DMS153 treated with DMSO at 0.1 percent for 48 hours (cell line): ENCODE data around the gene MGAM2.

Experiments used
- DNase-seq: peaks from one replicate; lab custom pipeline; 2025; ENCODE audit not compliant: unreplicated experiment; lab: John Stamatoyannopoulos, UW

Gene MGAM2

DNA sequence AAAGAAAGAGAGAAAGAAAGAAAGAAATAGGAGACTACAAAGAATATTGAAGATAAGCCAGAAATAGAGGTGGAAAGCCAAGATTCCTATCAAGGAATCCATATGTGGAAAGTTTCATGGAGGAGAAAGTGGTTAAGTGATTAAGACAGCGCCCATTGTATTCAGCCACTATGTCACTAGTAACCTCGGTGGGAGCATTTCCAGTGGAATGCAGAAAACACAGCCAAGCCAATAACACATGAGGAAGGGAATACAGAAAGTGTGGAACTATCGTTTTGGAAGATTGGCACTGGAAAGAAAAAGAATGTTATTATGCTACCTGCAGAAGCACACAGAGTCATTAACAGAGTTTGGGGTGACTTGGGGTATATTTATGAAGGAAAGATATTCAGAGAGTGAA, 2.7 kb downstream of the MGAM2 start:
- DNase-seq: no peak

GRCh38 chr7:142120524-142120923, 9.0 kb downstream of the MGAM2 start:
- no peak for DNase-seq

DNA sequence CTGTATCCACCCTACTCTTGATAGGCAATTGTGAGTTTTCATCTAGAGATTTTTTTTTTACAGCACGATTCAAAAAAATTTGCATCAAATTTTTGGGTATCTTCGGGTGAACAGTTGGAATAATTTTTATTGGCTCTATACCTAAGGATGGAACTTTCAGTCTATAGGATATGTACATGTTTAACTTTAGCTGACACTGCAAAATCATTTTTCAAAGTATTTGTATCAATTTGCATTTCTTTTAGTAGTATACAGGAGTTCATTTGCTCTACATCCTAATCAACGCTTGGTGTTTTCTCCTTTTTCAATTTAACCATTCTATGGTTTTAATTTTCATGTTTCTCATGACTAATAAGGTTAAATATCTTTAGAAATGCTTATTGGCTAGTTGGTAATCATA, 11.7 kb downstream of the MGAM2 start:
- no peak for DNase-seq

DNA sequence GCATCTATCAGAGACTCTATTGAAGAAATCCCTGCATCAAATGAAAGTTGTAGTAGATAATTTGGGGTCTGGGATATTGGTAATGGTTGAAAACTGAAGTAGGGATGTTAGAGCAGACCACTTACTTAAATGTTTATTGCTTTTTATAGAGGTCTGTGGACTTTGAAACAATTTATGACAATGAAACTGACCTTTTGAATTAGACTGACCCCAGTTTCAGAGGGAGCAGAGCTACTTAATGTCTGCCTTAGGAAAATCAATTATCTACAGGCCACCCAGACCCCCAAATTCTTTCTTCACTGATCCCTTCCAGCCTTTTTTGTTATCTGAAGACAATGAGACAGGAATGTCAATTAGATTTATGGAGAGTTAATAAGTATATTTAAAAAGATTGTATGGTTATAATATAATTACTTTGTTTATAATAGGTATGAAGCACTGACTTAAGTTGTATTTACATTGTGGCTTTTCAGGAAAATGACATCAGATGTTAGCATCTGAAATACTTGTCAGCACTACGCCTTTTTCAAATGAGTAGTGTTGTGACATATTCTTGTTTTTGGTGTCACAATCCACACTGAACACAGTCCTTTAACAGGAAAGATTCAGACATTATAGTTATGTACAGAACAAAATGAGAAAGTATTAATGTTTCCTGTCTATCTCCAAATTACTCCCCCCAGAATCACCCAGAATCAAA, 13.9 kb downstream of the MGAM2 start:
- DNase-seq: no peak

- DNase-seq: no peak
These were observed 18.7 kb downstream of the MGAM2 start for GRCh38 chr7:142130267-142130666.

DNA sequence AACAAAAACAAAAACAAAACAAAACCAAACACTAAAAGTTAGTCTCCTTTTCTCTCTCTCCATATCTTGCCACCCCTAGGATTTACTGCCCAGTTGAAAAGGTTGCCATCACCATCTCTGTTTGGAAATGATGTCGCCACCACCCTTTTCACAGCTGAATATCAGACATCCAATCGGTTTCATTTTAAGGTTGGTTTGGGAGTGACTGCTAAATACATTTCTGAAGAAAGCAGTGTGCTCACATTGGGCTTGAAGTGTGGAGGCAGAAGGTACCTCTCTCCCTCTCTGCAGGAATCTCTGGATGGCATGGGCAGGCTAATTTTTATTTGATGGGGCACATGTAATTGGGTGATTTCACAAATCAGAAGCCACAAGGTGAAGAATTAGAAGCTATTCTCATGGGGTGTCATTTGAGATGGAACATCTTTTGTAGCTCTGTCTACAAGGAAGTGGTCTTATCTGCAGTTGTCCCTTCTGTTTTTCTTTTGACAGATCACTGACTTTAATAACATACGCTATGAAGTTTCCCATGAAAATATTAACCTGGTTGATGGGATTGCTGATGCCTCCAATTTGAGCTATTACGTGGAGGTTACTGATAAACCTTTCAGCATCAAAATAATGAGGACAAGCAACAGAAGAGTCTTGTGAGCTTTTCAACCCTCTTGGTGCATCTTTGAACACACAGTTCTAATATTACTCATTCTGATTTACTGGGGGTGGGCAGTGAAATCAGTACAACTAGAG, 20.1 kb downstream of the MGAM2 start:
- DNase-seq: no peak

- no peak for DNase-seq
These were observed 22.2 kb downstream of the MGAM2 start for GRCh38 chr7:142133731-142134148.

GRCh38 chr7:142134909-142135308, 23.4 kb downstream of the MGAM2 start:
- DNase-seq: peak; percentile 34

DNA sequence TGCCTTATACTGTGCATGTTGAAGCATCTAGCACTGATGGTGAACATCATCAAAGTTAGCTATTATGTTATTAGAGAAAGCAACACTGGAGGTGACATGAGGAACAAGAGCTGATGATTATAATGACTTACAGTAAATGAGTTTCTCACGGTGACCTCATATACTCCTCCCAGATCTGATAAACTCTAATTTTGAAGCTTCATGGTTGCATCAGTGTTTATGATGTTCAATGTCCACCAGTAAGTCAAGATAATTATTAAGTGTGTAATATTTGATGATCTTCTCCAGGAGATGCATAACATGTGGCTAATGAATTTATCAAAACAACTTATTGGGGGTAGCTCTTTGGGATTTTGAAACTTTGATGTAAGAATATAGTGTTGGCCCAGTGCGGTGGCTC, 27.5 kb downstream of the MGAM2 start:
- no peak for DNase-seq

DNA sequence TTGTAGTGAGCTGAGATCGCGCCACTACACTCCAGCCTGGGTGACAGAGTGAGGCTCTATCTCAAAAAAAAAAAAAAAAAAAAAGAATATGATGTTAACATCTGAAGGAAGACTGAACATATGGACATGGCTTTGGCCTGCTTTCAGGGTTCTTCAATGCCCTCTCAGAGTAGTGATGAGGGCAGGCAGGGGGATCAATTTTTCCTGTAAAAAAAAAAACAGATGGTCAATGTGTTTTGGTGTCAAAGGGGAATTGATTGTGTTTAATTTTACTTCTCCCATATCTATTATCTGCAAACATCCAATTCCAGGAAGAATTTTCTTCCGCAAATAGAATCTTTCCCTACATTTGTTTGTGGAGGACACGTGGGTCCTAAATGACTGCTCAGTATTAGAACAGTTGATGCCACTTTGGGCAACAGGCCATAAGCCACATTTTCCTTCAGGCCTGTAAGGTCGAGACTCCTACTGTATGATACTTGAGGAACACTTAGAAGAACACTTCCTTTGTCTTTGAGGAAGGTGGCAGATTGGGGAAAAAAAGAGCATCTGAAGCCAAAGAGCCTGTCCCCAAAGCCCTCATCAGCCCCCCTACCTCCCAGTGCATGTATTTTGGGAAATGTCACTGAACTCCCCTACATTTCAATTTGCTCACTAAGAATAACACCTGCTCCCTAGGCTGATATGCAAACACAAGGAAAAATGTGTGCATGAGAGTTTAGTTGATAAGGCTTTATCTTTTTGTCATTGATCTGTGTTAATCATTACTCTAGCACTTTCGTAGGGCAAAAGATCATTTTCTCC, 28.3 kb downstream of the MGAM2 start:
- no peak for DNase-seq

DNA sequence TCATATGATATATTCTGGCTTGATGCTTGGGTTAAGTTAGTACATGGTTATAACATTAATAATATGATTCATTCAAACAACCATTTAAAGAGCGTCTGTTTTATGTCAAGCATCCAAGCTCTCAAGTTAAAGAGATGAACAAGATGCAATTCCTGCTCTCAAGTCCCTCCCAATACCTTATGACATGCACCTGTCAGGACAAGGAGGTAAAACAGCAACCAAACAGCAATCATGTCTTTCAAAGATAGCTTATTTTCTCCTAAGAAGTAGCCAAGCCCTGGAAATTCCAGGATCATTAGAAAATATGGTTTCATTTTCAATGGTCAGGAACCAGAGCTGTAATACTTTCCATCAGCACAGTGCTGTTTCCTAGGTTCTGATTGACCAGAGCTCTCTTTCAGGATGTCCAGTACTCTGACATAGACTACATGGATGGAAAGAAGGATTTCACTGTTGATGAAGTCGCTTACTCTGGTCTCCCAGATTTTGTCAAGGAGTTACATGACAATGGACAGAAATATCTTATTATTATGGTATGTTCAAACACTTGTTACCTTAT, 29.0 kb downstream of the MGAM2 start:
- DNase-seq: no peak

DNA sequence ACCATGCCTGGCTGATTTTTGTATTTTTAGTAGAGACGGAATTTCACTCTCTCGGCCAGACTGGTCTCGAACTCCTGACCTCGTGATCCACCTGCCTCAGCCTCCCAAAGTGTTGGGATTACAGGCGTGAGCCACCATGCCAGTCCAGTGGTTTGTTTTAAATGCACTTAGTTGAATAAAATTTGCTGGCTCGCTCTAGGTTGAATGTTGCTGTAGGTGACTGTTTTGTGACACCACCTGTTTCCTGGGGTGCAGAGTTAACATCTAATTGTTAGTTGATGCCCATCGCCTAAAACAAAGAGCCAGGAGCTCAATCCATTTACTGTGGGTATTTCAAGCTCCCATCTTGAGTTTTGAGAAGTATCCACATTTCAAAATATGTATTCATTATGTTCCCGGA, 31.2 kb downstream of the MGAM2 start:
- no peak for DNase-seq

- DNase-seq: no peak
These were observed 34.6 kb downstream of the MGAM2 start for GRCh38 chr7:142146124-142146523.

DNA sequence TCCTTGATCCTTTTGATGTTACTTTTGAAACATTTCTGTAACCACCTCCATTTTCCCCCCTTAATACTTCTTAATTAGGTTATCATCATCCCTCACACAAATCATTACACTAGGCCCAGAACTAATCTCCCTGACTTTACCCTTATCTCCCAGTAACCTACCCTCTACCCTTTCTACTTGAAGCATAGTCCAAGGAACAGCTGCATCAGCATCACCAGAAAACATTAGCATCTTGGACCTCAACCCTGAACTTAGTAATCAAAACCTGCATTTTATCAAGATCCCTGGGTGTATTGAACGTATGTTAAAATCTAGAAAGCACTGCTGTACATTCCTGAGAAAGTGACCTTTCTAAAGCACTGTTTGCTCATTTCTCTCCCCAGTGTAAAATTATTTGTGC, 38.8 kb downstream of the MGAM2 start:
- no peak for DNase-seq

DNA sequence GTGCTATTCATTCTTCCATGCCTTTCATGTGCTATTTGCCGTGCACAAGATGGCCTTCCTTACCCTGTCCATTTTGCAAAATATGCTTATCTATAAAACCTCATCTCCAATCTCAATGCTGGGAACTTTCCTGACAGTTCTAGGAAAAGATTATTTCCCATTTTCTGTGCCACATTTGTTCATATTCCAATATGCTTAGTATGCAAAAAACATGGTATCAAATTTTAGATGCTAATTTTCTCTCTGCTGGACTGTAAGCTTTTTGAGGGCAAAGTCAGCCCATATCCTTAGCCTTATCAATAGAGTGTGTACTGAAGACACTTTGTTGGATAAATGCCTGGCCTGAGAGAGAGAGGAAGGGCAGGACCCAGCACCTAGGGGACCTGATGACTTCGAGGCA, 39.4 kb downstream of the MGAM2 start:
- no peak for DNase-seq

DNA sequence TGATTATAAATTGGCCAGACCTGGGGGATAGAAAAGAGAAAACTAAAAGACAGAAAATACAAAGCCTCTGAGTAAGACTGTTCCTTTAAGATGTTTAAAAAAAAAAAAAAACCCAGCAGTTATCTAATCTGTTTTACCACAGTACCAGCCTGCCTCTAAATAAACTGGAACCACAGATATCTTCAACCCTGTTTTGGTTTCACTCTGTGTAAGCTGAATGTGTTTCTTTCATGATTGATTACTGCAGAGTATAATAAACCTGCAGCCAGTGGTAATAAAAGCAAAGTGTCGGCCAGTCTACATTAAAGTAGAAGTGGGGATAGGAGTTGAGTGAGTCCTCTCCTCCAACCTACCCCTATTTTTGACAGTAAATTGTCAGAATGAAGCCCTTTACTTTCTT, 40.6 kb downstream of the MGAM2 start:
- DNase-seq: no peak

GRCh38 chr7:142153400-142153799, 41.9 kb downstream of the MGAM2 start:
- DNase-seq: no peak

DNA sequence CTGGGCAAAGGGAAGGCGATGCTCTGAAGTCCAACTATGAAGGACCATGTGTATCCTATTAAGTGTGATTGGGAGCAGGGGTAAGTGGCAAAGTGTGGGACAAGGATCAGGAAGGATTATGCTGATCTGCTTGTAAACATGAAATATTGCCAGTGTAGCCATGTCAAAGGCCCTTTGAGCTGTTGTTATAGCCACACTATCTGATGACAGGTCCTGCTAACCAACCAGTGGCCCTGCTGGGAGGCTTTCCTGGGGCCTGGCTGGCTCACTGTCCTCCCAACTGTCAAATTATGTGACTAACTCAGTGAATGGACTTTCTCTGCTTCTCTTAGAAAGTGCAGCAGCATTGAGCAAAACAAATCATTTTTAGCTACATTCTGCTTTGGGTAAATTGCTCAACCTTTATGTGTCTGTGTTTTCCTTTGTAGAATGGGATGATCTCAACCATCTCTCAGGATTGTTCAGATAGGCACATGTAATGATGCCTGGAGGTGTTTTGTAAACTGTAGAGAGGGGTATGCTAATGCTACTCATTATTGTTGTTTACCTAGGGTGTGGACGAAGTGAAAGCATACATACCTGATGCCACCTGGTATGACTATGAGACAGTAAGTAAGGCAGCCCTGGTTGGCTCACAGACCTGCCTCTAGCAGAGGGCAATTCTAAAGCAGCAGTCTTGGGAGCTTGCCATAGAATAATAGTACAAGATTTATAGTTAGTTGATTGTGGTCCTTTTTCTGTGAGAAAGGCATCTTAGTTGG, 47.4 kb downstream of the MGAM2 start:
- peak; percentile 47 for DNase-seq

DNA sequence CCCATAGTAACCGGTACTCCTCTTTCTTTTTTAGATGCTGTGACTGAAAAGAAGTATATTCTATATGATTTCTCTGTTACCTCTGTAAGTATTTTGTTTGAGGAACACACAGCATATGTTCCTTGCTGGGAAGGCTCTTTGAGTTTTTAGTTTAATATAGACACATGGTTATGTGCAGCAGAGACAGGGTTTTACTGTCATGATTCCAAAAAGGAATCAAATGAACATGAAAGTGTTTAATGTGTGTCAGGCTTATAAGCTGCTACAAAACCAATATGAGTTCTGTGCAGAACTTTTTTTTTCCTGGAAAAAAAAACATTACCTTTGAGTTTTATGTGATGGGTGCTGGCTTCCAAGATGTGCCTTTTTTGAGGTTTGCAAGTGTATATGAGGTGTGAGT, 50.4 kb downstream of the MGAM2 start:
- no peak for DNase-seq

DNA sequence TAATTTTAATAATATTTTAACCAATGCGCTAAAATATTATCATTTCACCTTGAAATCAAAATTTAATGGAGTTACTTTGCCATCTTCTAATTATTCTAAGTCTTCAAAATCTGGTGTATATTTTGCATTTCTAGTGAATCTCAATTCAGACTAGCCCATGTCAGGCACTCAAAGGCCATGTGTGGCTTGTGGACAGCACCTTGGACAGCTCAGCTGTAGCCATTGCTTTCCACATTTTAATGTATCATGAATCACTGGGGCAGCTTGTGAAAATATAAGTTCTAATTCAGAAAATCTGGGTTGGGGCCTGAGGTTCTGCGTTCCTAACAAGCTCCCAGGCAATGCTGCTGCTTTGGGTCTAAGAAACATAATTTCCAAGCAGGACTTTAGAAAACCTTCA, 57.2 kb downstream of the MGAM2 start:
- no peak for DNase-seq

DNA sequence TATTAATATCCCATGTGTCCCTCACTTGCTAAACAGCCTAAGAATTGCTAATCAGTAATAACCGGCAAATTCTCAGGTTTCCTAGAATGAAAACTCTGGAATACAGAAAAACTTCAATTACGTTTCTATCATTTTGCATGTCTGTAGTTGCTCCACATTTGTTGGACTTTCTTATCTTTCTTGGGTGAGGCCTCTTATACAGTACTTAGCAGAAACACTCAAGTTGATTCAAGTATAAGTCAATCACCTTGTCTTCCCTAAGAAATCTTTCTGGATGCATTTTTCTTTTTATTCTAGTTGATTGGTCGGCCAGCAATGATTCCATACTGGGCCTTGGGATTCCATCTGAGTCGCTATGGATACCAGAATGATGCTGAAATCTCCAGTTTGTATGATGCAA, 61.4 kb downstream of the MGAM2 start:
- no peak for DNase-seq
